ENCODE measurements around the gene ALDH1A2. TPM values are rescaled to one million over a fixed set of nuclear protein-coding genes. Genes with fewer than 3 reads are reported as not detected.
"Not testable (repeated sequence)": the region's sequence is repeated elsewhere in the genome, so short reads cannot be mapped to it uniquely, and the experiment has no call there.

Gene ALDH1A2
- total and polyA plus RNA-seq, 4 donors, result 3.6 to 28.4 (median 9.5) TPM

GRCh38 chr15:58086491-58086890 lies 21.0 kb upstream of the ALDH1A2 start:
- Histone ChIP-seq H3K27ac (ENCODE audit: low read depth in 1 of 2, low read length in 1 of 2) (no peak overlapping the region), H3K36me3 (ENCODE audit: control insufficient read depth in 4 of 4, insufficient read depth in 4 of 4, low read length in 4 of 4) (no peaks in the 10 kb centered on the region), H3K4me3 (no peak overlapping the region), H3K4me1 (ENCODE audit: control insufficient read depth in 5 of 5, insufficient read depth in 5 of 5, low read length in 5 of 5) (no peaks in the 10 kb centered on the region), H3K9me3 (ENCODE audit: control insufficient read depth in 4 of 4, insufficient read depth in 3 of 4, low read length in 3 of 4) (no peaks in the 10 kb centered on the region), H3K27me3 (ENCODE audit: control insufficient read depth in 3 of 3, insufficient read depth in 3 of 3, low read length in 2 of 3) (no peaks in the 10 kb centered on the region), H3K9ac (ENCODE audit: insufficient read depth in 1 of 2, low read length in 2 of 2) (no peak overlapping the region)
- no peak for TF ChIP-seq CTCF (IDR thresholded peaks at IDR 0.05; ENCODE audit: control extremely low read depth, extremely low read depth)
- 82 to 91% methylated on average over 2 of the region's 2 CpGs for WGBS, 2 donors
- no peak for ATAC-seq (ENCODE audit: insufficient read depth, low FRiP score)
- DNase-seq, result no peak

- Histone ChIP-seq H3K4me1 (ENCODE audit: control insufficient read depth in 5 of 5, insufficient read depth in 5 of 5, low read length in 5 of 5) (no peaks in the 10 kb centered on the region), H3K9me3 (ENCODE audit: control insufficient read depth in 4 of 4, insufficient read depth in 3 of 4, low read length in 3 of 4) (no peaks in the 10 kb centered on the region), H3K27ac (ENCODE audit: low read depth in 1 of 2, low read length in 1 of 2) (no peak overlapping the region), H3K27me3 (ENCODE audit: control insufficient read depth in 3 of 3, insufficient read depth in 3 of 3, low read length in 2 of 3) (no peaks in the 10 kb centered on the region), H3K4me3 (no peak overlapping the region), H3K9ac (ENCODE audit: insufficient read depth in 1 of 2, low read length in 2 of 2) (no peak overlapping the region), H3K36me3 (ENCODE audit: control insufficient read depth in 4 of 4, insufficient read depth in 4 of 4, low read length in 4 of 4) (no peaks in the 10 kb centered on the region)
- no peak for TF ChIP-seq CTCF (IDR thresholded peaks at IDR 0.05; ENCODE audit: control extremely low read depth, extremely low read depth)
- DNase-seq (no peak), ATAC-seq (ENCODE audit: insufficient read depth, low FRiP score) (no peak)
Observed at GRCh38 chr15:58083526-58083925, 18.0 kb upstream of the ALDH1A2 start.

GRCh38 chr15:58081891-58082290 lies 16.4 kb upstream of the ALDH1A2 start:
- H3K4me1 ChIP-seq (ENCODE audit: control insufficient read depth in 5 of 5, insufficient read depth in 5 of 5, low read length in 5 of 5), result no peaks in the 10 kb centered on the region
- no peaks in the 10 kb centered on the region for H3K9me3 ChIP-seq (ENCODE audit: control insufficient read depth in 4 of 4, insufficient read depth in 3 of 4, low read length in 3 of 4)
- no peak for DNase-seq
- H3K27ac ChIP-seq (ENCODE audit: low read depth in 1 of 2, low read length in 1 of 2), result no peak overlapping the region
- H3K36me3 ChIP-seq (ENCODE audit: control insufficient read depth in 4 of 4, insufficient read depth in 4 of 4, low read length in 4 of 4), result no peaks in the 10 kb centered on the region
- H3K4me3 ChIP-seq, result no peak overlapping the region
- WGBS, 2 donors, result 92% methylated on average over 4 of the region's 4 CpGs
- TF ChIP-seq CTCF (IDR thresholded peaks at IDR 0.05; ENCODE audit: control extremely low read depth, extremely low read depth), result no peak
- H3K27me3 ChIP-seq (ENCODE audit: control insufficient read depth in 3 of 3, insufficient read depth in 3 of 3, low read length in 2 of 3), result no peaks in the 10 kb centered on the region
- no peak overlapping the region for H3K9ac ChIP-seq (ENCODE audit: insufficient read depth in 1 of 2, low read length in 2 of 2)
- no peak for ATAC-seq (ENCODE audit: insufficient read depth, low FRiP score)

- no peaks in the 10 kb centered on the region for H3K4me1 ChIP-seq (ENCODE audit: control insufficient read depth in 5 of 5, insufficient read depth in 5 of 5, low read length in 5 of 5)
- no peak overlapping the region for H3K9ac ChIP-seq (ENCODE audit: insufficient read depth in 1 of 2, low read length in 2 of 2)
- H3K9me3 ChIP-seq (ENCODE audit: control insufficient read depth in 4 of 4, insufficient read depth in 3 of 4, low read length in 3 of 4), result no peaks in the 10 kb centered on the region
- H3K27ac ChIP-seq (ENCODE audit: low read depth in 1 of 2, low read length in 1 of 2), result no peak overlapping the region
- no peak for TF ChIP-seq CTCF (IDR thresholded peaks at IDR 0.05; ENCODE audit: control extremely low read depth, extremely low read depth)
- DNase-seq, result no peak
- H3K27me3 ChIP-seq (ENCODE audit: control insufficient read depth in 3 of 3, insufficient read depth in 3 of 3, low read length in 2 of 3), result no peaks in the 10 kb centered on the region
- no peak for ATAC-seq (ENCODE audit: insufficient read depth, low FRiP score)
- 88 to 94% methylated on average over 1 of the region's 1 CpG for WGBS, 2 donors
- H3K36me3 ChIP-seq (ENCODE audit: control insufficient read depth in 4 of 4, insufficient read depth in 4 of 4, low read length in 4 of 4), result no peaks in the 10 kb centered on the region
- H3K4me3 ChIP-seq, result no peak overlapping the region
Observed at GRCh38 chr15:58081456-58081855, 15.9 kb upstream of the ALDH1A2 start.

- H3K27me3 ChIP-seq (ENCODE audit: control insufficient read depth in 3 of 3, insufficient read depth in 3 of 3, low read length in 2 of 3); H3K36me3 ChIP-seq (ENCODE audit: control insufficient read depth in 4 of 4, insufficient read depth in 4 of 4, low read length in 4 of 4); H3K9me3 ChIP-seq (ENCODE audit: control insufficient read depth in 4 of 4, insufficient read depth in 3 of 4, low read length in 3 of 4); H3K27ac ChIP-seq (ENCODE audit: low read depth in 1 of 2, low read length in 1 of 2); H3K4me3 ChIP-seq; DNase-seq; ATAC-seq (ENCODE audit: insufficient read depth, low FRiP score); H3K4me1 ChIP-seq (ENCODE audit: control insufficient read depth in 5 of 5, insufficient read depth in 5 of 5, low read length in 5 of 5); H3K9ac ChIP-seq (ENCODE audit: insufficient read depth in 1 of 2, low read length in 2 of 2): not testable (repeated sequence)
- 88 to 97% methylated on average over 5 of the region's 5 CpGs for WGBS, 2 donors
Observed at GRCh38 chr15:58080959-58081358, 15.4 kb upstream of the ALDH1A2 start.

Data from lung (tissue), 12 donors.